IMR-90 (cell line): Measurements from ENCODE around the gene MAS1L.

ENCODE experiments used
- CTCF ChIP-seq: conservative IDR thresholded peaks from 2 replicates; pipeline ENCODE4 v1.5.1; 2012; ENCODE audit warnings: mild to moderate bottlenecking, low read depth, low read length, improper control_type of control experiment
- FOS ChIP-seq: fragments of 150-350 bp; IDR thresholded peaks from 2 replicates; pipeline ENCODE4 v1.6.1; 2016; ENCODE audit warnings: low read depth, low read length
- MAFK ChIP-seq: IDR thresholded peaks from 2 replicates; pipeline ENCODE4 v1.6.1; 2012; ENCODE audit warnings: low read depth, low read length, improper control_type of control experiment
- MXI1 ChIP-seq: IDR thresholded peaks from 2 replicates; pipeline ENCODE4 v1.6.1; 2012; ENCODE audit warnings: low read depth, mild to moderate bottlenecking, low read length, moderate library complexity, borderline replicate concordance
- POLR2A ChIP-seq: IDR thresholded peaks from 2 replicates; pipeline ENCODE4 v1.6.1; 2012; ENCODE audit warnings: mild to moderate bottlenecking, low read depth, low read length
- RCOR1 ChIP-seq: IDR thresholded peaks from 2 replicates; pipeline ENCODE4 v1.6.1; 2012; ENCODE audit warnings: mild to moderate bottlenecking, low read length, improper control_type of control experiment; ENCODE audit not compliant: insufficient replicate concordance
- RFX5 ChIP-seq: IDR thresholded peaks from 2 replicates; pipeline ENCODE4 v1.8.0; 2012; ENCODE audit warnings: low read depth, mild to moderate bottlenecking, low read length, moderate library complexity
- SMC3 ChIP-seq: fragments of 150-350 bp; IDR thresholded peaks from 2 replicates; pipeline ENCODE4 v1.6.1; 2016; ENCODE audit warnings: low read depth, mild to moderate bottlenecking, antibody characterized with exemption, low read length, moderate library complexity

- TF ChIP-seq CTCF (no peak), MXI1 (no peak), SMC3 (no peak), POLR2A (no peak), MAFK (no peak), FOS (no peak), RFX5 (no peak), RCOR1 (no peak)
Observed at GRCh38 chr6:29509711-29510110, 22.0 kb upstream of the MAS1L start.
